HK-2 (cell line): ENCODE measurements around the gene THOC6.

Source experiments
- DNase-seq: peaks from one replicate; pipeline ENCODE4 v3.0.0-alpha.2; 2018; ENCODE audit not compliant: unreplicated experiment

Gene THOC6

DNA sequence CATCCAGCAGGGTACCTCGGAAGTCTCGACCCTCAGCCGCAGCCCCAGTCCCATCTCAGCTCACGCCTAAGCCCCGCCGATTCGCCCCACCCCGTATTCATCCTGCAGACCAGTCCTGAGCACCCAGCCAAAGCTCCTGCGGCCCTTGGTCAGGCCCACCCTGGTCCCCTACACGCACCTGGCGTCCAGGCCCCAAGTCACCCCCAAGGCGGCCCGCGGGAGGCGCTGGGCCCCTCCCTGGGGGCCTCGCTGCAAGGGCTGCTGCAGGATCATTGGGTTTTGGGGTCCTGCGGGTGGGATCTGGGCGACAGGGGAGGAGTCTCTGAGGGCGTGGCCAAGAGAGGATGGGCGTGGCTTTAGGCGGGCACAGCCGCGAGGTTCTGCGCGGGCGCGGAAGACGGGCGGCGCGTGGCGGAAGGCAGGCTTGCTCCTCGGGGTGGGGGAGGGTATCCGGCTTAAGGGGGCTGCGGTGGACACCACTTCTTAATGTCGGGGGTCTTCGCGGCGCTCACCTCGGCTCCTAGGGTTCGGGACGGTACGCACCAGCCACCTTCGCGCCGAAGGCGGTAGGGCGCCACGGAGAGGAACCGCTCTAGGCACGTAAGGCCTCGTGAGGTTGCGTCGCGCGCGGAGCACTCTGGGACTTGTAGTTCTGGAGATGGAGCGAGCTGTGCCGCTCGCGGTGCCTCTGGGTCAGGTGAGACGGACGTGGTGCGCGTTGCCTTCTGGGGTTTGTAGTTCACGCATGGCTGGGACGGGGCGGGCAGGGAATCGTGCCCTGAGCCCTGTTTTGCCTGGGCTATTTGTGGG is at the start of gene THOC6, which contains the start of gene HCFC1R1:
Gene THOC6, plus strand, starts transcription at position 367 of the 810 bp plus-strand sequence. Its CDS starts 292 bp downstream, at position 659.
Gene HCFC1R1, minus strand, starts transcription at position 274 of the 810 bp plus-strand sequence. Its CDS starts 1 bp downstream, at position 273.
- DNase-seq = peak; percentile 95

DNA sequence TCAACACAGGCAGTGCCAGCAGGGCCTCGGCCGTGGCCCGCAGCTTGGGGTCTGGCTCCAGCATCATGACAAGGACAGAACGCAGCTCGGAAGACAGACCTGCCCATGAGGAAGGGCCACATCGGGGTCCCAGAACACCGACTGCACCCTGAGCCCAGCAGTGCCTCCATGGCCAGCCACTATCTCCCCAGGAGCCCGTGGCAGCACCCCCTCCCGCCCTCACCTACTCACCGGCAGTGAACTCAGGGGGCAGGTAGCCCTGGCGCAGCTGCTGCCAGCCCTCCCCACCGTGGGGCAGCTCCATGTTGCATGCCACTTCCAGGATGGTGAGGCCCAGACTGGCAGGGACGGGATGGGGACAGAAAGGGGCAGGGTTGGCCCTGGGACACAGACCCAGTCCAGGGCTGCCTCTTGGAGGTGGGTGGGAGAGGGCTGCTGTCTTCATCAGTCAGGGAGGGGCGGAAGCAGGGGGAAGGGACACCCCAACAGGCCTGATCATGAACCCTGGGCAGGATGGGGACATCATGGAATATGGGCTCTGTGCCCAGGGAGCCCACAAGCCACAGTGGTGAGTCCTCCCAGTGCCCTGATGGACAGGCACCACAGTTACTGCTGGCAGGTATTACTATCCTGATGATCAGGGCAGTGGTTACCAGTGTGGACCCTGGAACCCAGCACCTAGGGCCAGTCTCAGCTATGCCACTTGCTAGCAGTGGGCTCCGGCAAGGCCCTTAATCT is 49.3 kb upstream of the THOC6 start:
- no peak for DNase-seq

DNA sequence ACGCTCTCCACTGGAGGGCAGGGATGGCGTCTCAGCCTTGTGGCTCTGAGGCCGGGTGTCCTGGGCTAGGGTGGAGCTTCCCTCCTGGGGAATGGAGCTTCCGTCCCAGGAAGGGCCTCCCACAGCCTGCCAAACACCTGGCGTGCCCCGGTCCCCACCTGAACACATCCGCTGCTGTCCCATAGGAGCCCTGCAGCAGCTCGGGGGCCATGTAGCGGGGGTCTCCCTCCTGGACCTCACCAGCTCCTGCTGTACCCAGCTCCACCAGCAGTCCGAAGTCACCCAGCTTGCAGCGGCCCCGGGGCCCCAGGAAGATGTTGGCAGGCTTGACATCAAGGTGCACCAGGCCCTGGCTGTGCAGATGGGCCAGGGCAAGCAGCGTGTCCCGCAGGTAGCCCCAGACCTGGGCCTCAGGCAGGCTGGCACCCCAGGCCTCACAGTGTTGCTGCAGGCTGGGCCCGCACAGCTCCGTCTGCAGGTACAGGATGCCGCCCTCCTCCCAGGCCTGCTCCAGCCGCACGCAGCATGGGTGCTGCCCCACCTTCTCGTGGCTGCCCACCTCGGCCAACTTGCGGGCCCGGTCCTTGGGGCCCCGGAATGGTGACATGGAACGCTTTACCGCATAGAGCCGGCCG is 48.6 kb upstream of the THOC6 start:
- DNase-seq = no peak

DNA sequence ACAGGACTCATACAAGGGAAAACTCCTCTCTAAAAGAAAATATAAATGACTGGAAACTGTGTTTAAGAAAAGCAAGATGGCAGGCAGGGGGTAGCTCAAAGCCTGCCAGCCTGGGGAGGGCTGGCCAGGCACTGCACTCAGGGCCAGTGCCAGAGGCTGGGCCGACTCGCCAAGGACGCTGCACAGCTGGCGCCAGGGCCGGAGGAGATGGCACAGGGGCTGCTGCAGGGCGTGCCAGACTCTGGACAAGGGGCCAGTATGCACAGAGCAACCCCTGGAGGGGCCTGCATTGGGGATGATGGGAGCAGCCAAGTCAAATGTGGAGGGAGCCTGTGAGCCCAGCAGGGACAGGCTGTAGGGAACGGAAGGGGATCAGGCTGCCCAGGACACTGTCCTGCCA is 47.6 kb upstream of the THOC6 start:
- no peak for DNase-seq

DNA sequence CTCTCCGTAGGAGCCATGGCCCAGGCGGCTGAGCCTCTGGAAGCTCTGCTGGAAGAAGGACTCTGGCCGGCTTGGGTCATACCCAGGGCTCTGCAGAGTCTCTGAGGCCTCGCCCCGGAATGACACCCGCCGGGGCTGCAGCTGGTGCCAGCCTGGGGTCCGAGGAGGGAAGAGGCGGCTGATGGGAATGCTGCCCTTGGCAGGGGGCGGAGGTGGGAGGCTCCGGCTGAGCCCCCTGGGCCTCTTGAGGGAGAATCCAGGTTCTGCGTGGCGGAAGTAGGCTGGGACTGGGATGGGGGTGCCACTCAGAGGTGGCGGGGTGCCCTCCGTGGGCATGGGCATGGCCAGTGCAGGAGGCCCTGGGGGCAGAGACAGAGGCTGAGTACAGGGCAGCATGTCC is 47.2 kb upstream of the THOC6 start:
- no peak for DNase-seq

DNA sequence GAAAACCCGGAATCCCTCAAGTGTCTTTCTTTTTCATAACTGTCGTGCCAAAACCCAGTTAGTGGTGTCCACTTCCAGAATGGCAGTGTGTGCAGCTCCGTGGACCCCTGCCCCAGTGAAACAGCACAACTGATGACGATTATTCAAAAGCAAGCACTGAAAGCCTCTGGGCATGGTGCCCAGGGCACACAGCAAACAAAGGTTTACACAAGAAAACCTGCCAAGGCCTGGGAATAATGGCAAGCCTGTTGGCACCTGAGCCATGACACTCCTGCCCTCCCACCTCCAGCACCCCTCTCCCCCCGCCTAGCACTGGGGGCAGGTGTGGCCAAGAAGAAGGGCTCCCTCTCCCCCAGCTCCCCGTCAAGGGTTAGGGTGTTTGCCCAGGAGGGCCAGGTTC is 46.4 kb upstream of the THOC6 start:
- no peak for DNase-seq

DNA sequence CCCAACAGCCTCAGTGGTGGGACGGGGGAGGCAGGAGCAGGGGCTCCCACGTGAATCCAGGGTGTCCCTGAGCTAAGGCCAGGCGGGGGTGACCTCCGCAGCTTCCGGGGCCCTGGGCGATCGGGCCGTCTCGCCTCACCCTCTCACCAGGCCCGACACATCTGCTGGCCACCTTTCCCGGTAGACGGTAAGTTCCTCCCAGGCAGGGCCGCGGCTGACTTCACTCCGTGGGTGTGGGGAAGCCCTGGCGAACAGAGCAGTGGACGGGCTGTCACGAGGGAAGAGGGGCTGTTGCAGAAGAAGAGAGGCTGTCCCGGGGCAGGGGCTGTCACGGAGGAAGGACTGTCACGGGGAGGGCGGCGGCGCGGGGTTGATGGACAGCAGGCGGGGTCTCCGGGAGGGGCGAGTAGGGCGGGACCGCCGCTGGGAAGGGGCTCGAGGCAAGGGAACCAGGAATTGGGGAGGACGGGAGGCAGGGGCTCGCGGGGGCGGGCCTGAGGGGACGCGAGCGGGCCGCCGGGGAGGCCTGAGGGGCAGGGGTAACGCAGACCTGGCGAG is 44.1 kb upstream of the THOC6 start:
- peak; percentile 38 for DNase-seq

DNA sequence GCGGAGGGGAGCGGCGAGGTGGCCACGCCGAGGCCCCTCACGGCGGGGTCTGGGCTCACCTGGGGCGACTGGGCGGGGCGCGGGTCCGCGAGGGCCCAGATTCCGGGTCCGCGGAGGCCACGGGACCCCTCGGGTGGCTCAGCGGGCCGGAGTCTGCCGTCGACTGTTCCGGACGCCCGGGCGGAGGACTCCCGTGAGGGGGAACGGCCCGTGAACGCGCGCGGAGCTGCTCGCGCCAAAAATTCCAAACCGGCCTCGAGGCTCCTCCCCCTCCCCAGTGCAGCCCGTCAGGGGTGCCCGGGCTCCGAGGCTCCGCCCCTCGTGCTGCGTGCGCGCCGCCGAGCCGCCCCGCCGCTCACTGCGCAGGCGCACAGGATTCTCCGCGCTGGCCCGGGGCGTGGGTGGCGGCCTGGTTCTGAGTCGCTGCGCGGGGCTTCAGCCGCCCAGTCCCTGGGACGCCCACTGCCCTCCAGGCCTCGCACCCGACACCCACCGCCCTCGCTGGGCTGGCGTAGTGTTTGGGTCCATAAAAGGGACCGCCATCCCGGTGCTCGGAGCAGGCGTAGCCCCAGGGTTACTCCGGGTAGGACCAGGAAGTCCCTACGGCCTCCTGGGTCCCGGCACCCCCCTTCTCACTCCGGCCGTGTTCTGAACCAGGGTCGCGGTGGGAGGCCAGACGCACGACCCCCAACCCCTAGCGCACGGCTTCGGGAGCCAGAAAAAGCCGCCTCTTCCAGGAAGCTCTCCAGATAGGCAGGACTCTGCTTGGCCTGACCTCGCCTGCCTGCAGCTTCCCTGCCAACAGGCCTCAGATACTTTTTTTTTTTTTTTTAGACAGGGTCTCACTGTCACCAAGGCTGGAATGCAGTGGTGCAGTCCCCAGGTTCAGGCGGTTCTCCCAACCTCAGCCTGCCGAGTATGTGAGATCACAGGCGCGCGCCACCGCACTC is 43.3 kb upstream of the THOC6 start, which contains the start of gene PKMYT1:
Gene PKMYT1, minus strand, starts transcription at position 220 of the 950 bp plus-strand sequence. CDS start 789 bp downstream, outside the sequence.
- DNase-seq = peak; percentile 86

DNA sequence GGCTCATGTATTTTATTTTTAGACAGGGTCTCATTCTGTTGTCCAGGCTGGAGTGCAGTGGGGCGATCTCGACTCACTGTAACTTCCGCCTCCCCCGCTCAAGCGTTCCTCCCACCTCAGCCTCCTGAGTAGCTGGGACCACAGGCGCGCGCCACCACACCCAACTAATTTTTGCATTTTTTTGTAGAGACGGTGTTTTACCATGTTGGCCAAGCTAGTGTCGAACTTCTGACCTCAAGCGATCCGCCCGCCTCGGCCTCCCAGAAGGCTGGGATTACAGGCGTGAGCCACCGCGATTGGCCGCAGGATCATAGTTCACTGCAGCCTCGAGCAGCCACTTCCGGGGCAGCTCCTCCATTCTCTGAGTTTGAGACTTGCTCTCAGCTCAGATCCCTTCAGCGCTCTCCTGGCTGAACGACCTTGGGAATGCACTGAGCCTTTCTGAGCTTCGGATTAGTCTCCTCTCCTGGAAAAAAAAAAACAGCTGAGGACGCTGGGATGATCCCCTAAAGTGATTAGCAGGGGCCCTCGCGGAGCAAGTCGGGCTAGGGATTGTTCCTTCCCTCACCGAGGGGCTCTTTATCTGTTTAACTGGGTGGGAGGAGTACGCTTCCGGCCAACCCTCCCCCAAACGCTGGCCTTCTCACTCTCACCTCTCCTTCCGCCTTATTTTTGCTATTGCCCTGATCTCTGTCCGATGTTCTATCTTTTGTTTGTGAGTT is 42.5 kb upstream of the THOC6 start:
- no peak for DNase-seq

DNA sequence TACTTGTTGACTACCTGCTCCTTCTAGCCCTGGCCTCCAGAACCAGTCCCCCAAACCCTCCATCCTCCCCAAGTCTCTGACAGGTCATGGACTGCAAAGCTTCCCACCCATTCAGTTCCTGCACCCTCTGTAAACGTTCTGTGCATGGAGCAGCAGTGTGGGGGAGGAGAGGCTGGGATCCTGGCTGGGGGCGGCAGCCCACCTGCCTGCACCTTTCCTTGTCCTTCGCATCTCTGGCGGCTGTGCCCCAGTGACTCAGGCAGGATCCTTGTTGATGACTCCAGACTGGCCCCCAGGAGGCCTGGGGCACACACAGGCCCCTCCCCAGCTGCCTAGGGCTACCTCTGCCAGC is 42.0 kb upstream of the THOC6 start:
- no peak for DNase-seq

DNA sequence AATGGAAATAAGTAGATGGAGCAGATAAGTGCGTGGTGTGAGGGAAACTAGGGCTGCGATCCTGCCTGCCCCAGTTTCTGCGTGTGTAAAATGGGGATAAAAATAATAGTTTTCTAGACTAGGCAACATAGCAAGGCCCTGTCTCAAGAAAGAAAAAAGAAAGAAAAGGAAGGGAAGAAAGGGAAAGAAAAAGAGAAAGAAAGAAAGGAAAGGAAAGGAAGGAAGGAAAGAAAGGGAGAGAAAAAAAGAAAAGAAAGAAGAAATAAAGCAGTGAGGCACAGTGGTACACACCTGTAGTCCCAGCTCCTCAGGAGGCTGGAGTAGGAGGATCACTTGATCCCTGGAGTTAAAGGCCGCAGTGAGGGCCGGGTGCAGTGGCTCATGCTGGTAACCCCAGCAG is 41.4 kb upstream of the THOC6 start:
- no peak for DNase-seq

DNA sequence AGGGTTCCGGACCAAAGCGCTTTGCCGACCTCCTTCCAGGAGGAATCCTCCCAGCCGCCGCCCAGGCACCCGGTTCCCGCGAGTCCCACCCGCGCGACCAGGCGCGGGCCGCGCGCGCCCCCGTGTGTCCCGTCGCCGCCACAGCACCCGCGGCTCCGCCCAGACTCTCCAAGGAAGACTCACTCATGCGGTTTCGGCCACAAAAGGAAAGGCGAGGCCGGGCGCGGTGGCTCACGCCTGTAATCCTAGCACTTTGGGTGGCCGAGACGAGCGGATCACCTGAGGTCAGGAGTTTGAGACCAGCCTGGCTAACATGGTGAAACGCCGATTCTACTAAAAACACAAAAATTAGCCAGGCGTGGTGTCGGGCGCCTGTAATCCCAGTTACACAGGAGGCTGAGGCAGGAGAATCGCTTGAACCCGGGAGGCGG is 40.1 kb upstream of the THOC6 start:
- peak; percentile 88 for DNase-seq

DNA sequence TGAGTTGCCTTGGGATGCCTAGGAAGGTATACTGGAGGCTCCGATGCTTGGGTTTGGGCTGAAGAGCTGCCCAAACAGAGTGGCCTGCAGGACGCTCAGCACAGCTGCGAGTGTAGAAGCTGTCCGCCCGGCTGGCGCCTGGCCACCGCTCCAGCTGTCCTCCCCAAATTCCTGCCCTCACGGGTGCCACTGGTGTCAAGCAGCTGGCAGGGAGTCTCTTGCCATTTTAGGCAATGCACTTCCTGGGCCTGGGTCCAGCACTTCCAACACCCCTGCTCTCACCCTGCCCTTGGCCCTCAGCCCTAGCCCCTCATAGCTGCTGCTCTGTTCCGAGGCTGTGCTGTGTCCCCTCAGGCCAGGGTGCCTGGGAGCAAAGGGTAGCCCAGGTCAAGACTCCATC is 38.4 kb upstream of the THOC6 start:
- DNase-seq = no peak

DNA sequence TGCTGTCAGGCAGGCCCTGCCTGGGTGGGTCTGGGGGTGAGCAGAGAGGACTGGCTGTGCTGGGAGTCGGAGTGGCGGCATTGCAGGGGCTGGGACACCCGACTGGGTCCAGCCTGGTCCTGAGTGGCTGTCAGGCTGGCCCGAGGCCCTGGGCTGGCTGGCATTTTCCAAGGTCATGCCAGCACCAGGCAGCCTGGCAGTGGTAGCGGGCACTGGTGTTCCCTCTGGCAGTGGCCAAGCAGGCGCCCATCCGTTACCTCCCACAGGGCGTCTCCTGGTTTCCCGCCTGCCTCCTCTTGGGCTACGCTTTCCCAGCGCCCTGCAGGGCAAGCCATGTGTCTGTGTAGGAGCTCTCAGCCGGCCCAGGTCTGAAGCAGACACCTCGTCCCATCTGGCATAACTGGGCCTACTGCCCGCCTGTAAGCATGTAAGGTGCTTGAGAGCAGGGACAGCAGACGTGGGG is 37.9 kb upstream of the THOC6 start:
- DNase-seq = no peak

DNA sequence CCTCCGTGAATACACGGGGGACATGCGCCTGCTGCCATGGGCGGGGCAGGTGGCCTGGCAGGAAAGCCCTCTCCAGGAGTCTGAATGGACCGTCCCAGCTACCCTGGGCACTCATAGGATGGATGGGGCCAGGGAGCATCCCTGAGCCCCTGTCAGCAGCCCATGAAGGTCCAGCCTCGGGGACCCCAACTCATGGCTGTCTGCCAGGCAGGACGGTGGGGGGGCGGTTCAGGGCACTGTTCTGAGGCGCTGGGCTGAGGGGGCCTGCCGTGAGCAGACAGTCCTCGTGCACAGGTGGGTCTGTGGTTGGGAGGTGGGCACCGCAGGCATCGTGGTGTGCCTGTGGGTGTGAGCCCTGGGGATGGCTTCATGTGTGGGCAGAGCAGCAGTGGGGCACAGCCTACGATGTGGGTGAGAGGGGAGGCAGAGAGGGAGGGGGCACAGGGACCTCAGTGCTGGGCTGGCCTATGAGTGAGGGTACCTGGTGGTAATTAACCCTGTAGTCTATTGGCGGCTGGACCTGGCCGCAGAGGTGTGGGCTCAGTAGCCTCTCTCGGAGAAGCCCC is 37.1 kb upstream of the THOC6 start:
- DNase-seq = no peak

DNA sequence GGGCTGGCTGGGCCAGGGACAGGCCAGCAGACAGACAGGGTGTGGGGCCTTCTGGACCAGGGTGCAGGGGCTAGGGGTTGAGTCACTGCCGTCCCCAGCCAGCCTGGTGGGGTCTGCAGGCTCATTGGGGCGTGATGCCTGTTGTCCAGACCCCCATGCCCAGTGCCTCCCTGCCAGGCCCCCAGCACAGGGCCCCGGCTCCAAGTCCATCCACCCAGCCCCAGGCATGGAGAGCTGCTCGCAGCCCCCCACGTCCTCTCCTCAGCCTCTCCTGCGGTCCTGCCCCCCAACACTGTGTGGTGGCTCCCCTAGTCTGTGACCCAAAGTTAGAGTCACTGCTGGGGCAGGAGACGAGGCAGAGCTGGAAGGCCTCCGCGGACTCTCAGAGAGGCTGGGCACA is 36.5 kb upstream of the THOC6 start:
- DNase-seq = no peak

DNA sequence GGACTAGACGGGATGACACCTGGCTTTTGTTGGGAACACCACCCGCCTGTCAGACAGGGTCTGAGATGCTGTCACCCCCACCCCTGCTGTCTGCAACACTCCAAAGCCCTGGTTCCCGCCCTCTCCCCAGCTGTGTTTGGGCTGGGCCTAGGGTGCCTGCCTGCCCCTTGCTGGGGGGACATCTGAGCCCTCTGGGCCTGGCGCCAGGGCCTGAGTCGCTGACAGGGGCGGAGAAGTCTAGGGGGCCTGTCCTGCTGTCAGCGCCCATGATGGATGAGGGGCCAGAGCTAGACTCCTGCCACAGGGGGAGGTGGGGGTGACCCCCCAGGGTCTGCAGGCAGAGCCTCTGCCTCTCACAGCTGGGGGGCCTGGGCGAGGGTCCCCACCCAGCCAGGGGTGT is 36.0 kb upstream of the THOC6 start:
- no peak for DNase-seq

DNA sequence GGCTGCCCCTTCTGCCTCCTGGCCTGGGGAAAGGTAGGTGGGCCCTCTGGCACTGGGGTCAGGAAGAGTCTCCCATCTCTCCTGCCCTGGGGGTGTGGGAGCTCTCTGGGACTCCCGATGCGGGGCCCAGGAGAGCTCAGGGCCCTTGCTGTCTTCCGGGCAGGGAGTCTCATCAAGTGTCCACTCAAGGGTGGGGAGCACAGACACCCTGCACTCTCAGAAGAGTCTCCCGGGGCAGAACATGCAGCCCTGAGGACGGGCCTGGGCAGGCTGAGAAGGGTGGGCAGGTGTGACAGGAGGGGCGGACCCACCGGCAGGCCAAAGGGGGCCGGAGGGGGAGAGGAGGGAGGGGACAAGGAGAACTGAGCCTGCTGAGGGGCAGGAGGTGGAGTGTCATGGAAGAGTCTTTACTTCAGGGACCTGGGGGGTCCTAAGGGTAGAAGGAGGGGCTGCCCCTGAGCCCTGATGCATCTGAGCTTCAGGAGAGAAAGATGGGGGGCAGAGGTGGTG is 35.2 kb upstream of the THOC6 start:
- DNase-seq = no peak

DNA sequence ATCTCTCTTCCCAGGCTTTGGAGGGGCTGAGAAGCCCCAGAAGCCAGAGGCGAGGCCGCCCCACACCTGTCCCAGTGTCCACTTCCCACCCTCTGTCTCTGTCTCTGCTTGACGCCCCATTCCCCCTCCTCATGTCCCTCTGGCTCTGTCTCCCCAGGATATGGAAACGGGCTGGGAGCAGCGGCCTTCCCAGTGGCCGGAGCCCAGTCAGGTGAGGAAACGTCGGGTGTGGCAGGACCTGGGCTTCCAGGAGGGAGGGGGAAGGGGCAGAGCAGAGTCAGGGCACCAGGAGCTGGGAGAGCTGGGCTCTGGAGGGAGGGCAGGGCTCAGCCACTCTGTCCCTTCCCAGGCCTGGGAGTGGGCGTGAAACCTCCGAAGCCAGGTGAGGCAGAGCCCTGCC is 32.9 kb upstream of the THOC6 start:
- no peak for DNase-seq
